Kidney (tissue), 14 donors: ENCODE data around the gene ANKH. TPM values are rescaled to one million over a fixed set of nuclear protein-coding genes. Genes with fewer than 3 reads are reported as not detected.

Experiments
- DNase-seq, 5 donors: peaks; one replicate each; pipeline ENCODE4 v3.0.0-alpha.2; 2013 to 2020
- FAIRE-seq: peaks from 2 replicates; lab custom pipeline; 2012; peaks lifted over from hg19 to GRCh38; lab: Jason Lieb, UNC
- H3K27ac ChIP-seq, 2 donors: one replicate each; pipeline ENCODE4 v1.7.0; 2013; ENCODE audit warnings: low read depth in 2 of 2, low read length in 2 of 2, inconsistent platforms in 1 of 2
- H3K27me3 ChIP-seq: one replicate; pipeline ENCODE4 v1.7.1; 2013; ENCODE audit warnings: low read length, inconsistent platforms; ENCODE audit not compliant: control insufficient read depth, insufficient read depth
- H3K36me3 ChIP-seq, 3 donors: one replicate each; pipeline versions ENCODE4 v1.7.0 to v1.7.1; 2013; ENCODE audit warnings: low read length in 3 of 3, control low read depth in 1 of 3, inconsistent platforms in 1 of 3; ENCODE audit not compliant: insufficient read depth in 3 of 3, control insufficient read depth in 2 of 3
- H3K4me1 ChIP-seq, 3 donors: one replicate each; pipeline versions ENCODE4 v1.7.0 to v1.7.1; 2013; ENCODE audit warnings: low read length in 3 of 3, inconsistent platforms in 1 of 3, low read depth in 1 of 3; ENCODE audit not compliant: control insufficient read depth in 2 of 3, insufficient read depth in 2 of 3
- H3K4me3 ChIP-seq, 3 donors: one replicate each; pipeline versions ENCODE4 v1.7.0 to v1.8.1; 2013; ENCODE audit warnings: low read length in 3 of 3, control low read depth in 1 of 3, inconsistent platforms in 1 of 3
- H3K9ac ChIP-seq, 3 donors: one replicate each; pipeline versions ENCODE4 v1.7.0 to v1.7.1; 2013; ENCODE audit warnings: low read length in 3 of 3, control low read depth in 1 of 3, inconsistent platforms in 1 of 3
- H3K9me3 ChIP-seq, 3 donors: one replicate each; pipeline versions ENCODE4 v1.7.0 to v1.7.1; 2013; ENCODE audit warnings: low read length in 3 of 3, control low read depth in 1 of 3, inconsistent platforms in 1 of 3; ENCODE audit not compliant: control insufficient read depth in 2 of 3, insufficient read depth in 1 of 3
- intact Hi-C: fragments of 100-400 bp; cut with DNase I; formaldehyde crosslinking; loops from one replicate; pipeline ENCODE4 v1.11.1; 2022
- polyA plus RNA-seq: library from polyadenylated mRNA; stranded (reverse); fragments of 350-450 nt; fragmentation: Illumina TruSeq; extraction: RNeasy Lipid Tissue Mini Kit (QIAGEN cat#74804); gene quantifications from one replicate; pipeline ENCODE4 v1.2.3, GENCODE V29; 2014; ENCODE audit warnings: low read depth, low replicate concordance; ENCODE audit not compliant: insufficient read depth
- total RNA-seq: library from RNA; stranded (reverse); fragmentation: NEBNext Ultra II Directional; extraction: Animal tissue kit (Norgen Biotek cat#: 25700); gene quantifications from one replicate; pipeline ENCODE4 v1.2.1, GENCODE V29; 2021
- TF ChIP-seq, protein P1 (sequence below): IDR thresholded peaks from 3 replicates; pipeline ENCODE4 v1.5.1; 2012; ENCODE audit warnings: mild to moderate bottlenecking, moderate library complexity, borderline replicate concordance; ENCODE audit not compliant: insufficient read depth; ENCODE audit errors: extremely low read depth
- donor health status: control.
- donor health status: control.
- donor health status: control.
- donor health status: control.
- donor health status: control.
- donor health status: DM: yes; HTN: yes; CAD: no.
- donor health status: Normal renal cell carcinoma (clear cell type).

Gene ANKH
- total and polyA plus RNA-seq, 2 donors from 2014 or later: 19.0 to 44.6 TPM

DNA sequence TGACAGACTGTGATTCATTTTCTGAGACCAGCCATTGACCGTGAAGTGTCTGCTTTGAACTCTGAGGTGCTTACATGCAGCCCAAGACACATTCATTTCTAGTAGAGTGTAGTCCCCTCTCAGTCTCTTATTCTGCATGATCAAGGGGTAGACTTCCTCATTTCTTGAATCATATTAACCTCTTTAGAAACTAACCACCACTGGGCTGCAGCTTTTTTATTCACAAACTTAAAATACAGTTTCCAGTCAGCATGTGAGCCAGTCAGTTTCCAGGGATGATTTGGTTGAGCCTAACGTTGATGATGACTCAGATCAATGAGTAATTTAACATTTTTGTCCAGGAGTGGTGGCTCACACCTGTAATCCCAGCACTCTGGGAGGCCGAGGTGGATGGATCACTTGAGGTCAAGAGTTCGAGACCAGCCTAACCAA is 147.9 kb downstream of the ANKH start:
- peaks cover 0 to 6% (median under 1%) of the 10 kb centered on the region in 3 donors for H3K4me1 ChIP-seq
- intact Hi-C loops: no loop called here

DNA sequence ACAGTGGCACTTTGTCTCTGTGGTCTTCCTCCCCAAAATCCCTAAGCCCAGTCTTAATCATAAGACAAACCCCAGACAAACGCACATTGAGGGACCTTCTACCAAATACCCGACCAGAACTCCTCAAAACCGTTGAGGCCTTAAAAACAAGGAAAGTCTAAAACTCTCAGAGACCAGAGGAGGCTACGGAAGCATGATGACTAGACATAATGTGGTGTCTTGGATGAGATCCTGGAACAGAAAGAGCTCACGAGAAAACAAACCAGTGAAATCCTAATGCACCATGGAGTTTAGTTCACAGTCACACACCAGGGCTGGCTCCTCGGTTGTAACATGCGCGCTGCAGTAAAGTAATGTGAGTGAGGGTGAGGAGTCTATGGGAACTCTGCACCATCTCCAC is 148.7 kb downstream of the ANKH start:
- H3K4me3 ChIP-seq: no peak overlapping the region
- no peaks in the 10 kb centered on the region for H3K36me3 ChIP-seq
- intact Hi-C loops: no loop called here
- no peak overlapping the region for H3K9ac ChIP-seq
- TF ChIP-seq, protein P1, sequence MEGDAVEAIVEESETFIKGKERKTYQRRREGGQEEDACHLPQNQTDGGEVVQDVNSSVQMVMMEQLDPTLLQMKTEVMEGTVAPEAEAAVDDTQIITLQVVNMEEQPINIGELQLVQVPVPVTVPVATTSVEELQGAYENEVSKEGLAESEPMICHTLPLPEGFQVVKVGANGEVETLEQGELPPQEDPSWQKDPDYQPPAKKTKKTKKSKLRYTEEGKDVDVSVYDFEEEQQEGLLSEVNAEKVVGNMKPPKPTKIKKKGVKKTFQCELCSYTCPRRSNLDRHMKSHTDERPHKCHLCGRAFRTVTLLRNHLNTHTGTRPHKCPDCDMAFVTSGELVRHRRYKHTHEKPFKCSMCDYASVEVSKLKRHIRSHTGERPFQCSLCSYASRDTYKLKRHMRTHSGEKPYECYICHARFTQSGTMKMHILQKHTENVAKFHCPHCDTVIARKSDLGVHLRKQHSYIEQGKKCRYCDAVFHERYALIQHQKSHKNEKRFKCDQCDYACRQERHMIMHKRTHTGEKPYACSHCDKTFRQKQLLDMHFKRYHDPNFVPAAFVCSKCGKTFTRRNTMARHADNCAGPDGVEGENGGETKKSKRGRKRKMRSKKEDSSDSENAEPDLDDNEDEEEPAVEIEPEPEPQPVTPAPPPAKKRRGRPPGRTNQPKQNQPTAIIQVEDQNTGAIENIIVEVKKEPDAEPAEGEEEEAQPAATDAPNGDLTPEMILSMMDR: no peak
- FAIRE-seq (no peak), DNase-seq (no peak)
- no peak overlapping the region for H3K27ac ChIP-seq
- H3K27me3 ChIP-seq: no peaks in the 10 kb centered on the region
- H3K9me3 ChIP-seq: no peaks in the 10 kb centered on the region
- peaks cover 0 to 2% (median 0%) of the 10 kb centered on the region in 3 donors for H3K4me1 ChIP-seq

More for the DNA sequence above, 147.9 kb downstream of the ANKH start:
- H3K9ac ChIP-seq: no peak overlapping the region
- FAIRE-seq (no peak), DNase-seq (no peak)
- H3K4me3 ChIP-seq: no peak overlapping the region
- H3K9me3 ChIP-seq: no peaks in the 10 kb centered on the region
- TF ChIP-seq, protein P1: no peak
- H3K36me3 ChIP-seq: no peaks in the 10 kb centered on the region
- H3K27me3 ChIP-seq: no peaks in the 10 kb centered on the region
- no peak overlapping the region for H3K27ac ChIP-seq

DNA sequence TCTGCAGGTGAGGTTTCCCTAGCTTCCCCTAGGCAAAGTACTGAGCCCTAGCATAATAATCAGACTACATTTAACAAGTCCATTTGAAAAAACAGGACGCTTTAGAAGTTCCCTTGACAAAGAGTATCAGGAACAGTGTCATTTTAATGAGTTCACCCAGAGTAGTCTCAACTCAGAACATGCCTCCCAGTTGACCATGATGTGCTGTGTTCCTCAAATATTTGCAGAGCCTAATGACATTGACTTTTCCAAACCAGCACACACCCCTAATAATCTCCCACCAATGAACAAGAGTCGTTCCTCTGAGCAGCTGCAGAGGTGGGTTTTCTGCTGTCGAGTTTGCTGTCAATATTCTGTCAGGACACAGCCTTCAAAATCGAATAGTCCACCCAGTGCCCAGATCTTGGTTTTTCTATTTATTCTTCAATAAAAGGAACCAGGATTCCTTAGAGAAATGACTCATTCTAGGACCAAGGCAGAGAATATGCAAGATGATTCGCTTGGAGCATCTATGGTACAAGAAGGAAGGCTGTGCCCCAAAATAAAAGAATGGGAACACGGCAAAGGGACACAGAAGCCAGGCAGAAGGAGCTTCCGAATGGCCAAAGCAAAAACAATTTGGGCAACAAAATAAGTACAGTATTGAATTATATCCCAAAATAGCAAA is 149.5 kb downstream of the ANKH start:
- TF ChIP-seq, protein P1: no peak
- Histone ChIP-seq H3K9me3 (no peaks in the 10 kb centered on the region), H3K27me3 (no peaks in the 10 kb centered on the region), H3K36me3 (no peaks in the 10 kb centered on the region), H3K4me1 (peaks cover 0 to 5% (median 0%) of the 10 kb centered on the region in 3 donors), H3K4me3 (no peak overlapping the region), H3K9ac (no peak overlapping the region), H3K27ac (no peak overlapping the region)
- no peak for FAIRE-seq
- intact Hi-C loops: no loop called here
- DNase-seq: no peak
